AG09309 (cell line): ENCODE measurements around the gene GLCCI1.

ENCODE experiments used
- DNase-seq: peaks from one replicate; pipeline ENCODE4 v3.0.0-alpha.2; 2010; ENCODE audit warnings: low read depth
- H3K4me3 ChIP-seq: 2 replicates; pipeline ENCODE4 v1.5.1; 2011; ENCODE audit warnings: mild to moderate bottlenecking, low read depth, low read length, moderate library complexity; ENCODE audit not compliant: control insufficient read depth
- CTCF ChIP-seq: IDR thresholded peaks from 2 replicates; pipeline ENCODE4 v1.5.1; 2011; ENCODE audit warnings: mild to moderate bottlenecking, low read depth, low read length, inconsistent platforms; ENCODE audit not compliant: insufficient read depth, control insufficient read depth; ENCODE audit errors: missing control alignments

Gene GLCCI1

DNA sequence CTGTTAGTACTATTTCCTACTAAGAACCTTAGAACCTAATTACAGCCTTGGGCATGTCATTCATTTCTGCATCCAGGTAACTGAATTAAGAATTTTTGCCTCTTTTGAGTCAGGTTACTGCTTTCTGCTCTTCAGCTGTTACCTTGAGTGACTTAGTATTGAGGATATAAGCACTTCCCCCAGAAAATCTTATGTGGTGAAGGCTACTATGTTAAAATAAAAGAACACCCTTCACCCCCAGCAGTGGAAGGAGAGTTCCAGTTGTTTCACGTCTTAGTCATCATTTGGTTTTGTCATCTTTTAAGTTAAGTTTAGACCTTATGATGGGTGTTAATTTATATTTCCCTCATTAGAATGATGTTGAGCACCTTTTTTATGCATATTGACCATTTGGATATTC lies 82.8 kb downstream of the GLCCI1 start:
- DNase-seq: no peak
- no peak overlapping the region for H3K4me3 ChIP-seq
- TF ChIP-seq CTCF: no peak

DNA sequence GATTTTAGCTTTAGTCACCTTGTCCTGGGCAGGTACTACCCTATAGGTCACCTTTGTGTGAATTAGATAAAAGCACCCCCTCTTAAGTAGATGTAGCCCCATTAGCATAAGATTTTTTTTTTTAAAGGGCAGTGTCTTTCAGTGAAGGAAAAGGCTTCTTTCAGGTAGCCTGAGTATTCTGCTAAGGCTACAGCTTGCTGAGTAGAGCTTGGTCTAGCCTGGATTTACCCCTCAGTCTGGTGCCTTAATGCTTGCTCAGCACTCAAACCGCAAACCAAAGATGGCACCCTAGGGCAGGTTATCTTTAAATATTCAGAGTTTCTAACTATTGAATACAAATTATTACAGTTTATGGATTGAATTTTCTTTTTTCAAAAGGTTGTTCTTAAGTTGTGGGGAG lies 83.4 kb downstream of the GLCCI1 start:
- DNase-seq: no peak
- no peak overlapping the region for H3K4me3 ChIP-seq
- no peak for TF ChIP-seq CTCF

DNA sequence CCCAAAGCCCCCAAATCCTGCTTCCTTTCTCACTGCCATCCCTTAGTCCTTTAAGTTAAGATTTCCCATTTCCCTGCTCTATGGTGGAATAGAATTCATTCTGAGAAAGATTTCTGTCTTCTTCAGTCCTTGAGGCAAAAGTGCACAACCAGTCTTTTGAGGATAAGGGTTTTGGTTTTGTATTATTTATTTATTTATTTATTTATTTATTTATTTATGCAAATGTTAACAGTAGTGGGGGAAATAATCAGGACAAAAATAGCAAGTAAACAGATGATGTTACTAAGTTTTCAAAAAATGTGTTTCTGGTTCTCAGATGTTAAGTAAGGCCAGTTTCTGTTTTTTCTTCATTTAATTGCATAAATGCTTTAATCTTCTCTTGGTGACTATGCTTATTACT lies 84.2 kb downstream of the GLCCI1 start:
- no peak for TF ChIP-seq CTCF
- no peak for DNase-seq
- no peak overlapping the region for H3K4me3 ChIP-seq

GRCh38 chr7:8056439-8056838 lies 87.8 kb downstream of the GLCCI1 start:
- H3K4me3 ChIP-seq: no peak overlapping the region
- no peak for TF ChIP-seq CTCF

GRCh38 chr7:8057566-8057965 lies 89.0 kb downstream of the GLCCI1 start:
- H3K4me3 ChIP-seq: no peak overlapping the region
- DNase-seq: no peak
- TF ChIP-seq CTCF: no peak

More at GRCh38 chr7:8056439-8056838, 87.8 kb downstream of the GLCCI1 start:
- no peak for DNase-seq

DNA sequence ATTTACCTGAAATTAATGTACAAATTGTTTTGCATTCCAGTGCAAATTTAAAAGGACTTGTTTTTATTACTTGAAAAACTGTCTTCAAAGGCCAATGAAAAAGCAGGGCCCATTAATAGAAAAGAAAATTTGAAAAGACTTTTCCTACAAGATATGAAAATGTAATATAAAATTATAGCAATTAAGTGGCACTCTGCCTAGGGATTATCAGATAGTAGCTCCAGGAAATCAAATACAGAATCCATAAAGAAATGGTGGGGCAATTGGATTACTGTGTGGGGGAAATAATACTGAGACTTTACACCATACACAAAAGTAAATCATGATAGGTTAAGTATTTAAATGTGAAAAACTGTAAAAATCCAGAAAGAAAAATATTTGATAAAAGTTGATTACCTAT lies 89.7 kb downstream of the GLCCI1 start:
- DNase-seq: no peak
- no peak for TF ChIP-seq CTCF
- H3K4me3 ChIP-seq: no peak overlapping the region

DNA sequence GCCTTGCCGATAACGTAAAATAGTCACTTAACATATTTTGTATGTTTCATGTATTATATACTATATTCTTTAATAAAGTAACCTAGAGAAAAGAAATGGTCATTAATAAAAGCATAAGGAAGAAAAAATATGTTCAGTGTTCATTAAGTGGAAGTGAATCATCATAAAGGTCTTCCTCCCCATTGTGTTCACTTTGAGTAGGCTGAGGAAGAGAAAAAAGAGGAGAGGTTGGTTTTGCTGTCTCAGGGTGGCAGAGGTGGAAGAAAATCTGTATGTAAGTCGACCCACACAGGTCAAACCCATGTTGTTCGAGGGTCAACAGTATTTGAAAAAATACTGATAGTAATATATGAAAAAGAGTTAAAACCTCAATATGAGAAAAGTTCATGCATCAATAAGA lies 90.3 kb downstream of the GLCCI1 start:
- H3K4me3 ChIP-seq: no peak overlapping the region
- no peak for DNase-seq
- no peak for TF ChIP-seq CTCF
